Mucosa of stomach (tissue), 1 donor: ENCODE measurements around the gene YTHDC1.

Experiments used
- H3K27me3 ChIP-seq: one replicate; pipeline ENCODE4 v1.7.0; 2013; ENCODE audit warnings: mild to moderate bottlenecking, low read length; ENCODE audit not compliant: control insufficient read depth, insufficient read depth
- H3K36me3 ChIP-seq: one replicate; pipeline ENCODE4 v1.7.0; 2013; ENCODE audit warnings: low read length; ENCODE audit not compliant: control insufficient read depth, insufficient read depth
- H3K4me1 ChIP-seq: one replicate; pipeline ENCODE4 v1.7.0; 2013; ENCODE audit warnings: mild to moderate bottlenecking, low read length; ENCODE audit not compliant: control insufficient read depth, insufficient read depth
- H3K4me3 ChIP-seq: one replicate; pipeline ENCODE4 v1.7.0; 2013; ENCODE audit warnings: low read length
- H3K9ac ChIP-seq: one replicate; pipeline ENCODE4 v1.7.0; 2013; ENCODE audit warnings: mild to moderate bottlenecking, low read length, moderate library complexity
- H3K9me3 ChIP-seq: one replicate; pipeline ENCODE4 v1.7.0; 2013; ENCODE audit warnings: mild to moderate bottlenecking, low read length, moderate library complexity; ENCODE audit not compliant: control insufficient read depth
- donor health status: Pancreatic carcinoma.

The YTHDC1 gene

DNA sequence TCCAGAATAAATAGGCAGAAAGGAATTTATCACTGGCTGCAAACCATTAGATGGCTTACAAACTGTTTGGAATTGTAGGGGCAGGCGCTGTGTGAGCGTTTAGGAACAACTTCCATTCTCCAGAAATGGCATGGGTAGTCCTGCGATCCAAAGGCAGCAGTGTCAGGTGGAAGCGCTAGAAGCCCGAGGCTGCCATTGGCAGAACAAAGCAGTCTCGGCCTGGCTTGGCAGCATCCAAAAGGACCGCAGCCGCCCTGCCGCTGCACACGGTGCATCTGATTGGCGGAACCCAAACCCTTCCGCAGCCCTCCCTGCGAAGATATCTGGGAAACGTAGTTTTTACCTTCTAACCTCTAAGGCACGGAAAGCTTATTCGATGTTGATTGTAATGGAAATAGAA lies 23.6 kb upstream of the YTHDC1 start:
- Histone ChIP-seq H3K9ac (no peak overlapping the region), H3K4me3 (no peak overlapping the region), H3K4me1 (no peaks in the 10 kb centered on the region), H3K9me3 (no peaks in the 10 kb centered on the region), H3K36me3 (no peaks in the 10 kb centered on the region), H3K27me3 (no peaks in the 10 kb centered on the region)

GRCh38 chr4:68372588-68372987 lies 22.7 kb upstream of the YTHDC1 start:
- H3K27me3 ChIP-seq: no peaks in the 10 kb centered on the region
- no peak overlapping the region for H3K4me3 ChIP-seq
- no peaks in the 10 kb centered on the region for H3K36me3 ChIP-seq
- no peaks in the 10 kb centered on the region for H3K4me1 ChIP-seq
- no peak overlapping the region for H3K9ac ChIP-seq
- no peaks in the 10 kb centered on the region for H3K9me3 ChIP-seq

- no peak overlapping the region for H3K4me3 ChIP-seq
- no peaks in the 10 kb centered on the region for H3K4me1 ChIP-seq
Observed at GRCh38 chr4:68369142-68369805, 19.4 kb upstream of the YTHDC1 start.

GRCh38 chr4:68368691-68369131 lies 18.8 kb upstream of the YTHDC1 start:
- no peaks in the 10 kb centered on the region for H3K36me3 ChIP-seq
- H3K4me1 ChIP-seq: no peaks in the 10 kb centered on the region
- H3K4me3 ChIP-seq: no peak overlapping the region
- H3K9ac ChIP-seq: no peak overlapping the region
- H3K27me3 ChIP-seq: no peaks in the 10 kb centered on the region
- H3K9me3 ChIP-seq: no peaks in the 10 kb centered on the region

More at GRCh38 chr4:68369142-68369805, 19.4 kb upstream of the YTHDC1 start:
- H3K9ac ChIP-seq: no peak overlapping the region
- H3K36me3 ChIP-seq: no peaks in the 10 kb centered on the region
- no peaks in the 10 kb centered on the region for H3K27me3 ChIP-seq
- no peaks in the 10 kb centered on the region for H3K9me3 ChIP-seq

- H3K27me3 ChIP-seq: no peaks in the 10 kb centered on the region
- H3K36me3 ChIP-seq: no peaks in the 10 kb centered on the region
- no peak overlapping the region for H3K9ac ChIP-seq
- H3K9me3 ChIP-seq: no peaks in the 10 kb centered on the region
- no peak overlapping the region for H3K4me3 ChIP-seq
- no peaks in the 10 kb centered on the region for H3K4me1 ChIP-seq
Observed at GRCh38 chr4:68367835-68368234, 17.9 kb upstream of the YTHDC1 start.

- H3K4me3 ChIP-seq: no peak overlapping the region
- no peak overlapping the region for H3K9ac ChIP-seq
- no peaks in the 10 kb centered on the region for H3K9me3 ChIP-seq
- no peaks in the 10 kb centered on the region for H3K27me3 ChIP-seq
- H3K36me3 ChIP-seq: no peaks in the 10 kb centered on the region
- no peaks in the 10 kb centered on the region for H3K4me1 ChIP-seq
Observed at GRCh38 chr4:68366600-68366999, 16.7 kb upstream of the YTHDC1 start.

GRCh38 chr4:68365068-68365467 lies 15.2 kb upstream of the YTHDC1 start:
- no peaks in the 10 kb centered on the region for H3K36me3 ChIP-seq
- no peaks in the 10 kb centered on the region for H3K4me1 ChIP-seq
- H3K27me3 ChIP-seq: no peaks in the 10 kb centered on the region
- no peak overlapping the region for H3K4me3 ChIP-seq
- H3K9ac ChIP-seq: no peak overlapping the region
- no peaks in the 10 kb centered on the region for H3K9me3 ChIP-seq

DNA sequence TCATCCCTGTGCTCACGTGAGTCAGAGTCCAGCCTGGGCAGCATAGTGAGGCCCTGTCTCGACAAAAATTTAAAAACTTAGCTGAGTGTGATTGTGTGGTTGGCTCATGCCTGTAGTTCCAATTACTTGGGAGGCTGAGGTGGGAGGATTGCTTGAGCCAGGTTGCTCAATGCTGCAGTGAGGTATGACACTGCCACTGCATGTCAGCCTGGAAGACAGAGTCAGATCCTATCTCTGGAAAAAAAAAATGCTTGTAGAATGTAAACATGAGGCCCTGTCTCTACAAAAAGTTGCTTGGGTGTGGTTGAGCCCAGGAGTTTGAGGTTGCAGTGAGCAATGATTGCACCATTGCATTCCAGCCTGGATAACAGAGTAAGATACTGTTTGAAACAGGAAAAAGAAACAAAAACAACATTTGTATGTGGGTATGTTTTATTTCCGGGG lies 11.3 kb upstream of the YTHDC1 start:
- Histone ChIP-seq H3K4me3 (no peak overlapping the region), H3K9me3 (no peaks in the 10 kb centered on the region), H3K27me3 (no peaks in the 10 kb centered on the region)

DNA sequence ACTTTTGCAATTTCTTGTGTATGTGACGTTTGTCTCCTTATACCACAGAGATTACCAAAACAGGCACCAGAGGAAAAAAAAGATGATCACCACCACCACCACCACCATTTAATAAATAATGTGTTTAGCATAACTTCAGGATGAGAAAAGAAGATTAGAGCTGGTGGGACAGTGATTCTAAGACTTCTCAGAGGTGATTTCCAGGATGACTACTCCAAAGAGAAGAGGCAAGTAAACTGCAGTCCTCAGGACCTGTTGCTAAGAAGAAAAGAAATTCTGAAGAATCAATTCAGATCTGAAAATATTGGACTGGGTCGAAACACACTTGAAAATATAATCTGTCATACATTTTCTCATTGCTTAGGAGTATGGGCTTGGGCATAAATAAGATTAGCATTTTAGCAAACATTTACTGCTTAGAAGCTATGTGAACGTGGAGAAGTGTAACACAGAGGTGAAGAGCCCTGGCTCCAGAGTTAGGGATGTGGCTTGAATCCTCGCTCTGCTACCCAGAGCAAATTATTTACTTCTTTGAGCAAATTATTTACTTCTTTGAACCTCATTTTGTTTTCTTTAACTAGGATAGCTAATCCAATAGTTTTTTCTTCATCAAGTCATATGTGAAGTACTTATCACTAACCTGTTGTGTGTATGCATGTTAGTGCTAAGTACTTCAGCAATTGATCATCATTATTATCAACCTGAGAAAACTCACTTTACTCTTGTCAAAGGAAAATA lies 10.5 kb upstream of the YTHDC1 start:
- Histone ChIP-seq H3K9me3 (no peaks in the 10 kb centered on the region), H3K36me3 (no peaks in the 10 kb centered on the region), H3K27me3 (no peaks in the 10 kb centered on the region), H3K4me3 (no peak overlapping the region), H3K9ac (no peak overlapping the region), H3K4me1 (no peaks in the 10 kb centered on the region)

More for the DNA sequence above, 11.3 kb upstream of the YTHDC1 start:
- no peaks in the 10 kb centered on the region for H3K4me1 ChIP-seq
- H3K36me3 ChIP-seq: no peaks in the 10 kb centered on the region
- H3K9ac ChIP-seq: no peak overlapping the region

GRCh38 chr4:68359508-68359907 lies 9.6 kb upstream of the YTHDC1 start:
- no peaks in the 10 kb centered on the region for H3K36me3 ChIP-seq
- no peaks in the 10 kb centered on the region for H3K27me3 ChIP-seq
- H3K9me3 ChIP-seq: no peaks in the 10 kb centered on the region
- H3K4me1 ChIP-seq: no peaks in the 10 kb centered on the region
- no peak overlapping the region for H3K9ac ChIP-seq
- H3K4me3 ChIP-seq: no peak overlapping the region

GRCh38 chr4:68358988-68359387 lies 9.1 kb upstream of the YTHDC1 start:
- Histone ChIP-seq H3K4me3 (no peak overlapping the region), H3K4me1 (no peaks in the 10 kb centered on the region), H3K9ac (no peak overlapping the region), H3K9me3 (no peaks in the 10 kb centered on the region), H3K27me3 (no peaks in the 10 kb centered on the region), H3K36me3 (no peaks in the 10 kb centered on the region)

DNA sequence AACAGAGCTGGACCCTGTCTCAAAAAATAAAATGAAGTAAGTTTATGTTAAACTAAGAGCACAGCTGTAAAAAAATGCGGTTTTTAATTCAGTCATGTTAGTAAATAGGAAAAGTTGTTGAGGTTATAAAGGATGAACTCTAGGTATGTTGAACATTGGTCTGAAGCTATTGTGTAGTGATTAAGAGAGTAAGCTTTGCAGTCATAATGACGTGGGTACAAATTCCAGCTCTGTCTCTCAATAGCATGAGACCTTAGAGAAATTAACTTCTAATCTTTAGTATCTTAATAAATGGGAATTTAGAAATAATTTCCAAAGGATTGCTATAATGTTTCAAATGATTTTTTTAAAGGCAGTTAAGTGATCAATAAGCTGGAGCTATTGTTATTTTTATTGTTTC lies 2.9 kb upstream of the YTHDC1 start:
- Histone ChIP-seq H3K4me1 (peaks cover 5% of the 10 kb centered on the region), H3K4me3 (no peak overlapping the region), H3K27me3 (no peaks in the 10 kb centered on the region), H3K9me3 (peaks cover 4% of the 10 kb centered on the region), H3K36me3 (no peaks in the 10 kb centered on the region), H3K9ac (no peak overlapping the region)
